GM19438 (cell line): Measurements from ENCODE around the gene EDRF1.
"Not testable (repeated sequence)": the region's sequence is repeated elsewhere in the genome, so short reads cannot be mapped to it uniquely, and the experiment has no call there.

ENCODE experiments used
- ATAC-seq: cut with Tn5 transposase; IDR thresholded peaks from one replicate; pipeline ENCODE4 v1.9.1; 2021; ENCODE audit warnings: low read depth; ENCODE audit not compliant: unreplicated experiment

Gene EDRF1

GRCh38 chr10:125700355-125700911 is 19.1 kb upstream of the EDRF1 start:
- no peak for ATAC-seq

GRCh38 chr10:125707541-125708468 is 11.7 kb upstream of the EDRF1 start:
- peak; percentile 77 for ATAC-seq

GRCh38 chr10:125708971-125709503 is 10.5 kb upstream of the EDRF1 start:
- no peak for ATAC-seq

GRCh38 chr10:125709553-125710474 is 9.7 kb upstream of the EDRF1 start:
- ATAC-seq: no peak

- ATAC-seq: no peak
Measured at GRCh38 chr10:125711110-125711750, 8.3 kb upstream of the EDRF1 start.

GRCh38 chr10:125714728-125715127 is 4.8 kb upstream of the EDRF1 start:
- not testable (repeated sequence) for ATAC-seq

DNA sequence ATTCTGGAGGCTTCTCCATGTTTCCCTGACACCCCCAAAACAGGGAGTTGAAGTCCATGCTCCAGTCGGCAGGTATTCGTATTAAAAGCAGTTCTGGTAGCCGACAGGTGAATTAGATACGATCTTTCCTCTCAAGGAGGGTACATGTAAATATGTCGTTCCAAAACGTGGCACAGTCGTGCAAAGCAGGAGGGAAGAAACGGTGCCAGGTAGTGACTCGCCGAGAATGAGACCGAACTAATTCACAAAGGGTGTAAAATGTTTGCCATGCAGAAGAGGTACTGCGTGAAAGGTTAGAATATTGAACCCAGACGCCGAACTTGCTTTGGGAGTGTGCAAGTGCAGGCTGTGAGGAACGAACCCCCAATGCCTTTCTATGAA is 483 bp downstream of the EDRF1 start:
- ATAC-seq: no peak

DNA sequence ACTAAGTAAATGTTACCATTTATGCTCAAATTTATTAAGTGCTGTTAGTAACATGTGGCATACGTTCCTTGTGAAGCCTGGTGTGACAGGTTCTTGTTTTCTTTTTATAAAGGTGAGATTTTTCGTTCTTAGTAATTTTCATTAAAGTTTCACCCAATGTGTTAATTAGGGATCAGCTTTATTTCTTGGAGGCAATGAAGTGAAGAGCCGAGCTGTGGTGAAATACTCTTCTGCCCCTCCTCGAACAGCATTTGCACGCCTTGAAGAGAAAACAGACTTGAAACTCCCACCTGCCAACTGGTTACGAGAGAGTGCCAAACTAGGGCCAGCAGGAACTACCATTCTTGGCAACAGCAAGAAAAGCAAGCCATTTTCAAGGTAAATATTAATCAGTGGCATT is 1.5 kb downstream of the EDRF1 start:
- ATAC-seq: peak; percentile 47

DNA sequence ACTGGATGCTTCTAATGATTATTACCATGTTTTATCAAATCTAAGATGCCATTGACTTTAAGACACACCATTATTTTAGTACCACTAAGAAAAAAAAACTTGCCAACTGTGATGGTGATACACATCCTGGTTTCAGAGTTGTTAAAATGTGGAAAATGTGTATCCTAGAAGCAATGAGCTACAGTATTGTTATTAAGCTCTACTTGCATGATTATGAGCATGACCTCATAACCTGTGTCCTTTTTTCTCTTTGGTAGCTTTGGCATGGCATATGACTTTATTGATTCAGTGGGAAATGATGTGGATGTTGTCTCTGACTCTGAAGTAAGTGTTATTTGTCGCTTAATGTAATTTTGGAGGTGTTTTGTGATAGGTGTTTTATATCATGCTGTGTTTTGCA is 3.3 kb downstream of the EDRF1 start:
- ATAC-seq: no peak

DNA sequence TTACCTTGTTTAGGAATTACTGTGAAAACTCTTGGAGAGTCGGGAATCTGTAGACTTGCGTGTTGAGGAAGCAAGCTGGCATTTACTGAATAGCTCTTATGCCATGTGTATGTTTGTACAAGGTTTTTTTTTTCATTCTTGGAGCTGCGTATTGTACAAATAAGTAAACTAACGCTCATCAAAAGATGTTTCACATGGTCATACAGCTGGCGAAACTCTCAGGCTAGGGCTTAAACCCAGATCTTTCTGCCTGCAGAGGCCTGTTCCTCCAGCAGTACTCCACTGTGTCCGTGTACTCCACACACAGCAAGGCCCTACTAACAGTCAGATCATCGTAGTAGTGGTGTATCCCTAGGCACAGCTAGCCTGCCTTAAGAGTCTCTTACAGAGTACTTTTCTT is 7.4 kb downstream of the EDRF1 start:
- no peak for ATAC-seq

GRCh38 chr10:125727436-125727835 is 7.9 kb downstream of the EDRF1 start:
- ATAC-seq: no peak

- no peak for ATAC-seq
Measured at GRCh38 chr10:125734148-125734547, 14.6 kb downstream of the EDRF1 start.

DNA sequence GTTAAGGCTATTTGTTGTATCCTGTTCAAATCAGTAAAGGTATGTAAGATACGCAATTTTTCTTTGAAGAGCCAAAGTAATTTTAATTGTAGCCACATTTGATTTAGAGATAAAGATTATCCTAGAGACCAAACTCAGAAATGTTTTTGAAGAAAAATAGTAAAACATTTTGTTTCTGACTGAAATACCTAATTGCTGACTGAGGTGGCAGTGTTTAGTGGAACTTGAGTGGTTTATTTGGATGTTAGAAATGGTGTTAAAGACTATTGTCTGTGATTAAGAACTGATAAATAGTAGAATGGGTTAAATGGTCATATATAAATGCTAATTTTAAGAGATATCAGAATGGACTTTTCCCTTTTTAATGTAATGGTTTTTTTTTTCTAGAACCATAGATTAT is 15.3 kb downstream of the EDRF1 start:
- no peak for ATAC-seq

DNA sequence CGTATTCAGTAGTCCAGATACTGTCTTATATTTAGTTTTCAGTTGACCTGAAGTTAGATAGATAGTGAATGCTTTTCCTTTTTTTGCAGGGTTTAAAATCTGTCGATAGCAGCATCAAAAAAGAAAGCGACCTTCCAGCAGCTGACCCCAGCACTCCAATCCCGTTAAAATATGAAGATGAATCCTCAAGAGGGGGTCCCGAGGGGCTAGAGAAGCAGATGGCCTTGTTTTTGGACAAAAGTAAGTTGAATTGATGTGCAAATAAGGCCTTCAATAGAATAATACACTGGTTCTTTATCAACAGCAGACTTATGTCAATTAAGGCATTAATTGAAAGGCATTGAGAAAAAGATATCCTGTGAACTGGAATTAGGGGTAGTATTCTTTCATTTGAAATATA is 18.7 kb downstream of the EDRF1 start:
- ATAC-seq: no peak

DNA sequence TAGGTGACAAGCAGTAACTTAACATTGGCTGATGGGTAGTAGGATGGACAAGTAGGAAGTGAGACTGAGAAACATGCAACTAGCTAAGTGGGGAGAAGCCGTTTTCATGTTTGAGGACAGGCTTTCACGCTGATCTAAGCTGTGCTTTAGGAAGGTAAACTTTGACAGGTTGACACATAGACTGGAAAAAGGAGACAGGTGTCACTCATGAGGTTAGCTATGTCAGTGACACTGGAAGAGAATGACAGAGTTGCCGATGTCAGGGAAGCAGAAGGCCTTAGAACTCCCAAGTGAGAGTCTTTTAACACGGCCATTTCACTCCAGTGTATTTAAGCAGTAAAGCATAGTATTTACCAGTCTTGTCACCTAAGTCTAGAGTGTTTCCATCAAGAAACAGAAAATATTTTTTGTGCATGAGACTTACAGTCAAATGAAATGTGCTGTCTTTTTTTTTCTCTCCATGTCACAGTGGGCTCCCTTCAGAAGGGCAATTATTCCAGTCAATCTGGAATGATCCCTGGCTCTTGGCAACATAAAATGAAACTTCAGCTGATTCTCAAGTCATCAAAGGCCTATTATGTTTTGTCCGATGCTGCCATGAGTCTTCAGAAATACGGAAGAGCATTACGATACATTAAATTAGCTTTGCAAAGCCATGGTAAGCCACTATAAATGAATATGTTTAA is 20.6 kb downstream of the EDRF1 start:
- ATAC-seq: no peak

- ATAC-seq: no peak
Measured at GRCh38 chr10:125742465-125742864, 23.0 kb downstream of the EDRF1 start.

DNA sequence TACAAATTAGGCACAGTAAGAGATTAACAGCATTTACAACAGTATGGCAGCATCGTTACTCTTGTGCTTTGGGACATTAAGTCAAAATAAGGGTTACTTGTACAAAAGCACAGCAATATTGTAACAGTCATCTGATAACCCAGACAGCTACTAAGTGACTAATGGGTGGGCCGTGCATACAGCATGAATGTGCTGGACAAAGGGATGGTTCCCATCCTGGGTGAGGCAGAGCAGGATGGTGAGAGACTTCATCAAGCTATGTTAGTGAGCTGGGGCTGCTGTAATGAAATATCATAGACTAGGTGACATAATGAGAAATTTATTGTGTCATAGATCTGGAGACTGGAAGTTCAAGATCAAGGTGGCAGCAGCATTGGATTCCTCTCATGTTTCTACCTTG is 25.4 kb downstream of the EDRF1 start:
- no peak for ATAC-seq

- ATAC-seq: no peak
Measured at GRCh38 chr10:125747417-125747816, 27.9 kb downstream of the EDRF1 start.

GRCh38 chr10:125756196-125756595 is 36.7 kb downstream of the EDRF1 start:
- no peak for ATAC-seq
